PC-3 (cell line): Measurements from ENCODE around the gene C5AR2. TPM values are rescaled to one million over a fixed set of nuclear protein-coding genes. Genes with fewer than 3 reads are reported as not detected.

ENCODE experiments used
- ATAC-seq: fragments of 200-7000 bp; cut with Tn5 transposase; 2 replicates; pipeline ENCODE4 v1.9.1; 2020; ENCODE audit warnings: mild to moderate bottlenecking, moderate library complexity
- BruUV-seq: library from RNA; stranded (reverse); fragments of 400-500 nt; replicated peaks from 2 replicates; lab custom pipeline; 2021; lab: Mats Ljungman, UMichigan
- CTCF ChIA-PET: fragments of 300-600 bp; sonication (Branson Sonifier 250); formaldehyde crosslinking; loops from one replicate; lab custom pipeline; 2022; ENCODE audit warnings: antibody characterized with exemption; lab: Charles Lee
- POLR2A ChIA-PET: fragments of 300-600 bp; sonication (Branson Sonifier 250); formaldehyde crosslinking; loops from one replicate; lab custom pipeline; 2022; ENCODE audit warnings: antibody characterized with exemption; ENCODE audit not compliant: unreplicated experiment; lab: Charles Lee
- DNase-seq: peaks from one replicate; pipeline ENCODE4 v3.0.0-alpha.2; 2015
- H2AFZ ChIP-seq: fragments of 300-600 bp; sonication (generic); 2 replicates; pipeline ENCODE4 v1.6.0; 2016; ENCODE audit warnings: antibody characterized with exemption, low read length
- H3F3A ChIP-seq: fragments of 300-600 bp; sonication (generic); one replicate; pipeline ENCODE4 v1.6.0; 2017; ENCODE audit warnings: antibody characterized with exemption, low read length, control low read depth, mild to moderate bottlenecking; ENCODE audit not compliant: unreplicated experiment
- H3K27ac ChIP-seq: fragments of 300-600 bp; sonication (generic); 2 replicates; pipeline ENCODE4 v1.5.1; 2016; ENCODE audit warnings: mild to moderate bottlenecking, low read length
- H3K27me3 ChIP-seq: fragments of 300-600 bp; sonication (generic); 2 replicates; pipeline ENCODE4 v1.6.1; 2016; ENCODE audit warnings: low read length, mixed read lengths
- H3K36me3 ChIP-seq: fragments of 300-600 bp; sonication (generic); 2 replicates; pipeline ENCODE4 v1.6.1; 2016; ENCODE audit warnings: low read depth, mixed run types, low read length, mixed read lengths
- H3K4me1 ChIP-seq: fragments of 300-600 bp; sonication (generic); 2 replicates; pipeline ENCODE4 v1.5.1; 2016; ENCODE audit warnings: low read length; ENCODE audit not compliant: insufficient read depth
- H3K4me2 ChIP-seq: fragments of 300-600 bp; sonication (generic); 2 replicates; pipeline ENCODE4 v1.6.0; 2016; ENCODE audit warnings: low read length
- H3K4me3 ChIP-seq: fragments of 300-600 bp; sonication (generic); 2 replicates; pipeline ENCODE4 v1.5.1; 2016; ENCODE audit warnings: mild to moderate bottlenecking, low read length, mixed read lengths
- H3K79me2 ChIP-seq: fragments of 300-600 bp; sonication (generic); 2 replicates; pipeline ENCODE4 v1.6.1; 2017; ENCODE audit warnings: low read length, mixed read lengths
- H3K9ac ChIP-seq: fragments of 300-600 bp; sonication (generic); 2 replicates; pipeline ENCODE4 v1.6.0; 2016; ENCODE audit warnings: mild to moderate bottlenecking, low read length
- H3K9me2 ChIP-seq: fragments of 300-600 bp; sonication (generic); replicated peaks from 2 replicates; pipeline ENCODE4 v1.6.1; 2016; ENCODE audit warnings: mixed run types, low read length, mixed read lengths
- H3K9me3 ChIP-seq: fragments of 300-600 bp; sonication (generic); 2 replicates; pipeline ENCODE4 v1.6.1; 2016; ENCODE audit warnings: low read length, mixed read lengths
- H4K20me1 ChIP-seq: fragments of 300-600 bp; sonication (generic); 2 replicates; pipeline ENCODE4 v1.6.1; 2016; ENCODE audit warnings: low read length, mixed read lengths
- CTCF ChIP-seq: fragments of 300-600 bp; sonication (generic); conservative IDR thresholded peaks from 2 replicates; pipeline ENCODE4 v1.5.1; 2017; ENCODE audit warnings: antibody characterized with exemption, low read depth, mild to moderate bottlenecking, low read length
- EZH2 ChIP-seq: fragments of 300-600 bp; sonication (generic); IDR thresholded peaks from one replicate; pipeline ENCODE4 v1.6.1; 2017; ENCODE audit warnings: antibody characterized with exemption, mild to moderate bottlenecking, low read length; ENCODE audit not compliant: unreplicated experiment
- EZH2phosphoT487 ChIP-seq: fragments of 300-600 bp; sonication (generic); IDR thresholded peaks from 2 replicates; pipeline ENCODE4 v1.6.1; 2018; ENCODE audit warnings: mild to moderate bottlenecking, antibody characterized with exemption, low read length, borderline replicate concordance
- intact Hi-C: fragments of 100-400 bp; cut with micrococcal nuclease; formaldehyde crosslinking; loops from 2 replicates; pipeline ENCODE4 v1.9.0; 2023
- total RNA-seq: library from RNA; depleted of rRNA; stranded (reverse); fragments of >200 nt; gene quantifications from 2 replicates; pipeline ENCODE4 v1.2.3, GENCODE V29; 2014

Gene C5AR2
- total RNA-seq, 1 experiment from 2014 or later: not detected

GRCh38 chr19:47312366-47313006 is 19.5 kb upstream of the C5AR2 start:
- Histone ChIP-seq H3K4me3 (no peak overlapping the region), H3F3A (no peaks in the 10 kb centered on the region), H2AFZ (no peak overlapping the region), H3K79me2 (no peaks in the 10 kb centered on the region), H3K4me1 (peaks cover 3% of the 10 kb centered on the region; the same call in 1 of the 2 replicates), H3K27me3 (no peaks in the 10 kb centered on the region), H3K36me3 (no peaks in the 10 kb centered on the region), H3K4me2 (no peak overlapping the region), H3K9me3 (no peaks in the 10 kb centered on the region), H3K9me2 (no peaks in the 10 kb centered on the region), H3K27ac (no peak overlapping the region), H4K20me1 (no peaks in the 10 kb centered on the region), H3K9ac (no peak overlapping the region)
- CTCF ChIA-PET: no interaction called here
- POLR2A ChIA-PET: no interaction called here
- intact Hi-C loops: no loop called here
- TF ChIP-seq EZH2 (no peak), CTCF (no peak), EZH2phosphoT487 (no peak)
- ATAC-seq (no peak), DNase-seq (no peak)
- no TSS peak for BruUV-seq

- ChIA-PET CTCF (no interaction called here), POLR2A (no interaction called here)
- no peaks in the 10 kb centered on the region for H3F3A ChIP-seq
- no peaks in the 10 kb centered on the region for H3K9me2 ChIP-seq
- no peaks in the 10 kb centered on the region for H4K20me1 ChIP-seq
- H2AFZ ChIP-seq: no peak overlapping the region
- DNase-seq: no peak
- no peaks in the 10 kb centered on the region for H3K9me3 ChIP-seq
- no peaks in the 10 kb centered on the region for H3K36me3 ChIP-seq
- no peak overlapping the region for H3K27ac ChIP-seq
- H3K4me2 ChIP-seq: no peak overlapping the region
- intact Hi-C loops: no loop called here
- H3K79me2 ChIP-seq: no peaks in the 10 kb centered on the region
- no peak overlapping the region for H3K9ac ChIP-seq
- H3K4me3 ChIP-seq: no peak overlapping the region
- no TSS peak for BruUV-seq
- no peak for ATAC-seq
- TF ChIP-seq EZH2: no peak
- TF ChIP-seq CTCF: no peak
- TF ChIP-seq EZH2phosphoT487: no peak
- no peaks in the 10 kb centered on the region for H3K27me3 ChIP-seq
- peaks cover 3% of the 10 kb centered on the region; the same call in 1 of the 2 replicates for H3K4me1 ChIP-seq
These were observed 18.1 kb upstream of the C5AR2 start for GRCh38 chr19:47313754-47314295.
